HG02623 (cell line): ENCODE results near the gene FOXK2.
"Not testable (repeated sequence)": the region's sequence is repeated elsewhere in the genome, so short reads cannot be mapped to it uniquely, and the experiment has no call there.

Source experiments
- ATAC-seq: cut with Tn5 transposase; IDR thresholded peaks from one replicate; pipeline ENCODE4 v1.9.1; 2021; ENCODE audit warnings: moderate library complexity; ENCODE audit not compliant: unreplicated experiment

The FOXK2 gene

GRCh38 chr17:82528484-82529265, 9.1 kb downstream of the FOXK2 start:
- ATAC-seq = no peak

GRCh38 chr17:82529914-82530300, 10.4 kb downstream of the FOXK2 start:
- ATAC-seq = no peak

GRCh38 chr17:82531431-82531881, 11.9 kb downstream of the FOXK2 start:
- ATAC-seq = no peak

GRCh38 chr17:82534401-82534812, 14.9 kb downstream of the FOXK2 start:
- ATAC-seq = no peak

GRCh38 chr17:82536512-82537201, 17.1 kb downstream of the FOXK2 start:
- ATAC-seq = no peak

- ATAC-seq = not testable (repeated sequence)
Observed at GRCh38 chr17:82537228-82537627, 17.7 kb downstream of the FOXK2 start.

- ATAC-seq = not testable (repeated sequence)
Observed at GRCh38 chr17:82539076-82539475, 19.5 kb downstream of the FOXK2 start.

GRCh38 chr17:82542439-82542838, 22.9 kb downstream of the FOXK2 start:
- ATAC-seq = no peak

- no peak for ATAC-seq
Observed at GRCh38 chr17:82544431-82545070, 25.0 kb downstream of the FOXK2 start.

- no peak for ATAC-seq
Observed at GRCh38 chr17:82545071-82545462, 25.5 kb downstream of the FOXK2 start.

GRCh38 chr17:82547981-82548380, 28.4 kb downstream of the FOXK2 start:
- ATAC-seq = no peak

GRCh38 chr17:82548681-82549303, 29.3 kb downstream of the FOXK2 start:
- no peak for ATAC-seq

- ATAC-seq = peak; percentile 66
Observed at GRCh38 chr17:82551779-82552457, 32.4 kb downstream of the FOXK2 start.

- no peak for ATAC-seq
Observed at GRCh38 chr17:82552580-82552979, 33.0 kb downstream of the FOXK2 start.

- ATAC-seq = no peak
Observed at GRCh38 chr17:82553210-82553930, 33.8 kb downstream of the FOXK2 start.

- not testable (repeated sequence) for ATAC-seq
Observed at GRCh38 chr17:82557510-82557909, 38.0 kb downstream of the FOXK2 start.

- ATAC-seq = no peak
Observed at GRCh38 chr17:82559566-82560251, 40.2 kb downstream of the FOXK2 start.

GRCh38 chr17:82560252-82560642, 40.7 kb downstream of the FOXK2 start:
- ATAC-seq = no peak

- ATAC-seq = no peak
Observed at GRCh38 chr17:82560802-82561428, 41.4 kb downstream of the FOXK2 start.
